Left ventricle myocardium inferior (tissue), 1 donor: Measurements from ENCODE around the gene NT5C. TPM values are rescaled to one million over a fixed set of nuclear protein-coding genes. Genes with fewer than 3 reads are reported as not detected.
A peak's percentile ranks its signal among the peaks of the same experiment; 100 is the strongest.

Source experiments
- DNase-seq: peaks from one replicate; pipeline ENCODE4 v3.0.0-alpha.2; 2020
- H3K27ac ChIP-seq: fragments of 200-600 bp; replicated peaks from 2 replicates; pipeline ENCODE4 v1.8.0; 2021
- H3K27me3 ChIP-seq: fragments of 200-600 bp; 2 replicates; pipeline ENCODE4 v1.8.0; 2021; ENCODE audit warnings: low read depth
- H3K36me3 ChIP-seq: fragments of 200-600 bp; 2 replicates; pipeline ENCODE4 v1.8.0; 2021
- H3K4me1 ChIP-seq: fragments of 200-600 bp; 2 replicates; pipeline ENCODE4 v1.8.0; 2021
- H3K4me3 ChIP-seq: fragments of 200-600 bp; 2 replicates; pipeline ENCODE4 v1.8.0; 2021; ENCODE audit warnings: mild to moderate bottlenecking, moderate library complexity
- H3K9me3 ChIP-seq: fragments of 200-600 bp; replicated peaks from 2 replicates; pipeline ENCODE4 v1.8.0; 2021
- intact Hi-C: fragments of 100-400 bp; cut with micrococcal nuclease; formaldehyde crosslinking; loops from one replicate; pipeline ENCODE4 v1.11.0; 2022
- total RNA-seq: library from RNA; stranded (reverse); fragmentation: NEBNext Ultra II Directional; extraction: Animal tissue kit (Norgen Biotek cat#: 25700); gene quantifications from one replicate; pipeline ENCODE4 v1.2.1, GENCODE V29; 2021
- TF ChIP-seq, protein P1 (sequence below): fragments of 200-600 bp; IDR thresholded peaks from 2 replicates; pipeline ENCODE4 v1.8.0; 2021; ENCODE audit warnings: antibody characterized with exemption, mild to moderate bottlenecking, borderline replicate concordance
- donor health status: DM: no; HTN: yes; CAD: no; lungs with severe emphysema.

NT5C gene
- total RNA-seq, 1 donor from 2014 or later: 25.9 TPM

DNA sequence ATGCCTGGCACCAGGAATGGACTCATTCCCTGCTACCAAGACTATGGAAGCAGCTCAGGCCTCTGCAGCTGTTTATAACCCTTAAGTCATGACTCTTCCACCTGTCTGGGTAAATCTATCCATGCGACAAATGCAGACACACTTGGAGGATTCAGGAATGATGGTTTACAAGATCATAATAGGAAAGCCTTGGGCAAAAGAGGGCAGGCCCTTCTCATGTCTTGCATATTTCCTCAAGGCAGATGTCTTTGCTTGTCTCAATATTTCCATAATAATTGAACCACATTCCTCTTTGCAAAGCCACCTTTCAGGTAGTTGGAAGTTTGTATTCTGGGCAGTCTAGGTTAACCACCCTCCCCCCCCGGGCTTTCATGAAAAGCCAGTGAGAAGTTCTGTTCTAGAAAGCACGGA lies 23.7 kb upstream of the NT5C start:
- Histone ChIP-seq H3K36me3 (no peaks in the 10 kb centered on the region), H3K4me3 (no peak overlapping the region), H3K27me3 (no peaks in the 10 kb centered on the region), H3K4me1 (peaks cover 22% of the 10 kb centered on the region), H3K9me3 (no peaks in the 10 kb centered on the region), H3K27ac (peak overlapping the region; percentile 65)
- no peak for DNase-seq
- intact Hi-C loops: no loop called here
- TF ChIP-seq, protein P1, sequence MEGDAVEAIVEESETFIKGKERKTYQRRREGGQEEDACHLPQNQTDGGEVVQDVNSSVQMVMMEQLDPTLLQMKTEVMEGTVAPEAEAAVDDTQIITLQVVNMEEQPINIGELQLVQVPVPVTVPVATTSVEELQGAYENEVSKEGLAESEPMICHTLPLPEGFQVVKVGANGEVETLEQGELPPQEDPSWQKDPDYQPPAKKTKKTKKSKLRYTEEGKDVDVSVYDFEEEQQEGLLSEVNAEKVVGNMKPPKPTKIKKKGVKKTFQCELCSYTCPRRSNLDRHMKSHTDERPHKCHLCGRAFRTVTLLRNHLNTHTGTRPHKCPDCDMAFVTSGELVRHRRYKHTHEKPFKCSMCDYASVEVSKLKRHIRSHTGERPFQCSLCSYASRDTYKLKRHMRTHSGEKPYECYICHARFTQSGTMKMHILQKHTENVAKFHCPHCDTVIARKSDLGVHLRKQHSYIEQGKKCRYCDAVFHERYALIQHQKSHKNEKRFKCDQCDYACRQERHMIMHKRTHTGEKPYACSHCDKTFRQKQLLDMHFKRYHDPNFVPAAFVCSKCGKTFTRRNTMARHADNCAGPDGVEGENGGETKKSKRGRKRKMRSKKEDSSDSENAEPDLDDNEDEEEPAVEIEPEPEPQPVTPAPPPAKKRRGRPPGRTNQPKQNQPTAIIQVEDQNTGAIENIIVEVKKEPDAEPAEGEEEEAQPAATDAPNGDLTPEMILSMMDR: no peak

DNA sequence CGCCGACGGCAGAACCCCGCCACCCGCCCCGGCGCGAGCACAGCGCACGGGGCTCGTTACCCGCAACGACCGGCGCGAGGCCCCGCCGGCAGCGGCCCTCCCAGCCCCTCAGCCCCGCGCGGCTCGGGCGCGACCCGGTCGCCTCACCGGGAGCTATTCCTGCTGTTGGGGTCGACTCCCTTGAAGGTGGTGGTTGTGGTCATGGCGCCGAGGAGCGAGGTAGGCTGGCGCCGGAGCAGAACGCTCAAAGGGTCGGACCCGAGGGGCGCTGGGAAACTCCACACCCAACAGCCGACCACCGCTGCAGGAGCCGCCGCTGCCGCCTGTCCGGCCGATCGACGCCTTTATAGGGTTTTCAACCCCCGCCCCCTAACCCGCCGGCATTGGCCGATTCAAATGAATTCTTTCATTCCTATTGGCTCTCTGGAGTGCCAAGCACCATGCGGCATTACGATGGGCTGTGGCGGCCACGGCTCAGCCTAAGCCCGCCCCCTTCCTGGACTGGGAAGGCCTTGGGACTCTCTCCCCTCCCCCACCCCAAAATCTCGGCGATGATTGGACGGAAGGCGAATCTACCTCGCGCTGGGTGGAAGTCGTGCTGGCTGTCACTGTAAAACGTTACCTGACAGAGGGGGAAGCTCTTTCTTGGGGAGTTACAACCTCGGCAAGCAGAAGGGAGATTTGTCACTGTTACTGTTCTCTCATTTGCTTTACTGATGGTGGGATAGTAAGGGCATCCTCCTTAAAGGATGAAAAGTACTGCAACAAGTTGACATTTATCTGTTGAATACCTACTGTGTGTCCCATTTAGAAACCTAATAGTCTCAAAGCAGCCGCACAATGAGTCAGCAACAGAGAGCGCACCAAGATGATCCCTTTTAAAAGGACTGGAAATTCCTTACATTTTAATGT lies 22.9 kb upstream of the NT5C start, which contains the start of gene JPT1:
Gene JPT1 (minus strand): TSS at position 318 of the 912 bp plus-strand sequence. CDS start 115 bp downstream, at position 203.
- Histone ChIP-seq H3K27me3 (no peaks in the 10 kb centered on the region), H3K27ac (peak within 1 kb of the TSS; percentile 80), H3K9me3 (no peaks in the 10 kb centered on the region), H3K36me3 (no peaks in the 10 kb centered on the region), H3K4me1 (peaks cover 22% of the 10 kb centered on the region), H3K4me3 (peak within 1 kb of the TSS; percentile 75)
- peak; percentile 98 for DNase-seq
- intact Hi-C loops: no loop called here
- TF ChIP-seq, protein P1: no peak

DNA sequence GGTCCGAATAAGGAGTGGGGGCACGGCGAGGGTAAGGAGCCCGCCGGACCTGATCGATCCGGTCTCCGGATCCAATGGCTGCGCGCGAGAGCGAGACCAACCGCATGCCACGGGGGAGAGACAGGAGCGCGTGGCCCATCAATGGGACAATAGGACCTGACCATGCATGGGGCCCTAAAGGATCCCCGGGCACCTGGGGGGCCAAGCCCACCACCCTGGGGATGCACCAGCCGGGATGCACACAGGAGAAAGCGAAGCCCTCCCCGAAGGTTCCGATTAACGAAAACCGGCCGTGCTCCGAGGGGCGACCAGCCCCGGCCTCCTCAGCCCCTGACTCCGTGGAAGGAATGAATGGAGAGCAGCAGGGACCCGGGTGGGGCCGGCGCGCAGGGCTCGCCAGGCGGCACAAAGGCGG lies 22.2 kb upstream of the NT5C start:
- H3K36me3 ChIP-seq: no peaks in the 10 kb centered on the region
- TF ChIP-seq, protein P1: no peak
- no peak for DNase-seq
- no peaks in the 10 kb centered on the region for H3K9me3 ChIP-seq
- intact Hi-C loops: no loop called here
- H3K4me3 ChIP-seq: peak overlapping the region; percentile 75
- no peaks in the 10 kb centered on the region for H3K27me3 ChIP-seq
- peak overlapping the region; percentile 80 for H3K27ac ChIP-seq
- H3K4me1 ChIP-seq: peaks cover 22% of the 10 kb centered on the region

DNA sequence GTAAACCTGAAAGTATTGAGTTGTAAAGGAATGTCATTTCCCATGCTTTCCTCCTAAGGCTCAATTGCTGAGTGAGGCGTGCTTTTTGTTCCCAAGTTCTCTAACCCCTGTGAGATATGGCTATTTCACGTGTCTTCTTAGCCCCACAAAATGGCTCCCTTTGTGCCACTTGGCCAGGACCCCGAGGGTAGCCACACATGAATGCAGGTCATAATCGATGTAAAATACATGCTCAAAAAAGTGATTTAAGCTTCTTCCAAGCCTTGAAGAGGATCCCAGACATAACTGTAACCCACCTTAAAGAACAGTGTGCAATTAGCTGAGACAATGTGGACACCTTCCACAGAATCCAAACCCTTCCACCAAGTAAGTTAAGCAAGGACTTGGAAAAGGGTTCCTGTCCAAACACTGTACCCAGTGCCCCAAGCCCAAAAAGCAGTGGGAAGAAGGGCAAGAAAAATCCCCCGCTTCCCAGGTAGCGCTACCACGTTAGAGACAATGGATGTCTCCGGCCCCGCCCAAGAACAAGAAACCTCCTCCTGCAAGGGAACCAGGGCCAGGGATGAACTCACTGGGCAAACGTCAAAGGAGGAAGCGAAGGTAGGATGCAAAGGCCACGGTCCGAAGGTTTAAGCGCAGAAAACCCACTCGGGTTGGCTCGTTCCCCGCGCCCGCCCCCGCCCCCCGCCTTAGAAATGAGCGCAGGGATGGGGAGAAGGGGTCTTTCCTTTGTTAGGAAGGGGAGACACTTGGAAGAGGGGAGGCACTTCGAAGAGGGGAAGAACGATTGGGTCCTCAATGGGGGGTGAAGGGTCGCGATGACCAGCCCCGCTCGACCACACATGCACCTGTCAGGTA lies 21.6 kb upstream of the NT5C start:
- DNase-seq: no peak
- Histone ChIP-seq H3K9me3 (no peaks in the 10 kb centered on the region), H3K4me3 (peak overlapping the region; percentile 75), H3K36me3 (no peaks in the 10 kb centered on the region), H3K27ac (no peak overlapping the region), H3K4me1 (peaks cover 22% of the 10 kb centered on the region), H3K27me3 (no peaks in the 10 kb centered on the region)
- intact Hi-C loops: no loop called here
- TF ChIP-seq, protein P1: no peak

DNA sequence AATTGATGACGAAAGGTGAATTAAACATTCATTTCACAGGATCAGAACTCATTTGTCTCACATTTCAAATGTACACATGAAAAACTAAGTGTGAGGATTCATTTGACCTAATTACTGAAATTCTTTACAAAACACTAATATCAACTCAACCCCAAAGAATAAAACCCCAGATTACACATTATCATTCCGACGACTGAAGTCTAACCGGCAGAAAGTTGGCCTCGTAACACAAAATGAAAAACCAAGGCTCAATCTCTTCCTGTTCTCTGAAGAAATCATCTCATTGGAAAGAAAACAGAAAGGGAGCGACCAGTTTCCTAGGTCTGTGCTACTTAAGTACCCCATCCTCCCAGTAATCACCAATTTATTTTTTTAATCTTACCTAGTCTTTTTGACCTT lies 21.0 kb upstream of the NT5C start:
- no peak for DNase-seq
- Histone ChIP-seq H3K27ac (no peak overlapping the region), H3K9me3 (no peaks in the 10 kb centered on the region), H3K36me3 (no peaks in the 10 kb centered on the region), H3K4me1 (peaks cover 22% of the 10 kb centered on the region), H3K4me3 (peak overlapping the region; percentile 75), H3K27me3 (no peaks in the 10 kb centered on the region)
- TF ChIP-seq, protein P1: no peak
- intact Hi-C loops: no loop called here
